Inferior parietal cortex (tissue), 1 donor: ENCODE data around the gene NCAPD2.
A peak's percentile ranks its signal among the peaks of the same experiment; 100 is the strongest.

Experiments
- DNase-seq: peaks from one replicate; pipeline ENCODE4 v3.0.0-alpha.2; 2016; ENCODE audit errors: extremely low spot score

NCAPD2 gene

GRCh38 chr12:6533653-6533922 is 39.7 kb downstream of the NCAPD2 start:
- no peak for DNase-seq

GRCh38 chr12:6533923-6534694 is 40.2 kb downstream of the NCAPD2 start, which contains the start of gene GAPDH:
TSS of gene GAPDH (plus strand) at chr12:6534517. CDS start at chr12:6534833, 316 bp downstream.
- peak; percentile 94 for DNase-seq

GRCh38 chr12:6534695-6534944 is 40.7 kb downstream of the NCAPD2 start:
- no peak for DNase-seq

GRCh38 chr12:6534945-6535696 is 41.2 kb downstream of the NCAPD2 start:
- peak; percentile 56 for DNase-seq

- no peak for DNase-seq
Observed at GRCh38 chr12:6535697-6535946, 41.7 kb downstream of the NCAPD2 start.

GRCh38 chr12:6535960-6536847 is 42.3 kb downstream of the NCAPD2 start:
- DNase-seq = no peak

GRCh38 chr12:6536894-6537579 is 43.1 kb downstream of the NCAPD2 start:
- DNase-seq = no peak

GRCh38 chr12:6537580-6538419 is 43.9 kb downstream of the NCAPD2 start:
- peak; percentile 81 for DNase-seq

GRCh38 chr12:6538420-6539313 is 44.8 kb downstream of the NCAPD2 start:
- no peak for DNase-seq

GRCh38 chr12:6539314-6539682 is 45.4 kb downstream of the NCAPD2 start:
- no peak for DNase-seq

- no peak for DNase-seq
Observed at GRCh38 chr12:6539707-6540134, 45.8 kb downstream of the NCAPD2 start.

GRCh38 chr12:6540181-6540877 is 46.4 kb downstream of the NCAPD2 start:
- no peak for DNase-seq

- no peak for DNase-seq
Observed at GRCh38 chr12:6541371-6542165, 47.7 kb downstream of the NCAPD2 start.

- no peak for DNase-seq
Observed at GRCh38 chr12:6542209-6543009, 48.5 kb downstream of the NCAPD2 start.

GRCh38 chr12:6546016-6546415 is 52.1 kb downstream of the NCAPD2 start:
- no peak for DNase-seq

GRCh38 chr12:6547566-6547965 is 53.7 kb downstream of the NCAPD2 start:
- DNase-seq = no peak

- no peak for DNase-seq
Observed at GRCh38 chr12:6547987-6548386, 54.1 kb downstream of the NCAPD2 start.

GRCh38 chr12:6548556-6548955 is 54.7 kb downstream of the NCAPD2 start:
- DNase-seq = no peak
